Tibial nerve (tissue), 4 donors: ENCODE results near the gene GRIN2C.

Experiments
- CTCF ChIP-seq, 5 experiments: fragments of 200-600 bp in 3 of 5; fragments of 450-650 bp in 2 of 5; sonication (generic) in 3 of 5; IDR thresholded peaks; one replicate each; pipeline ENCODE4 v1.5.1; 2016 to 2019; ENCODE audit warnings: antibody characterized with exemption in 5 of 5, mild to moderate bottlenecking in 3 of 5, moderate library complexity in 2 of 5
- EP300 ChIP-seq, 2 donors: sonication (generic); formaldehyde crosslinking; IDR thresholded peaks; one replicate each; pipeline ENCODE4 v1.6.1; 2017; ENCODE audit warnings: antibody characterized with exemption in 2 of 2, mild to moderate bottlenecking in 1 of 2
- POLR2A ChIP-seq, 2 donors: fragments of 450-650 bp; IDR thresholded peaks; one replicate each; pipeline ENCODE4 v1.6.1; 2017; ENCODE audit warnings: antibody characterized with exemption in 2 of 2, mild to moderate bottlenecking in 2 of 2, moderate library complexity in 2 of 2

- TF ChIP-seq CTCF (IDR thresholded peaks at IDR 0.05) (no peak), POLR2A (IDR thresholded peaks at IDR 0.05) (no peak), EP300 (IDR thresholded peaks at IDR 0.05) (no peak)
Observed at GRCh38 chr17:74907012-74907411, 47.3 kb upstream of the GRIN2C start.
